ENCODE measurements around the gene ATF7.

The ATF7 gene

GRCh38 chr12:53492188-53492587 is 134.0 kb downstream of the ATF7 start:
- TF ChIP-seq CTCF (IDR thresholded peaks at IDR 0.05; ENCODE audit: insufficient read depth, low read length) = no peak
- no peak for TF ChIP-seq POLR2AphosphoS5 (IDR thresholded peaks at IDR 0.05; ENCODE audit: low read depth)
- no peak for TF ChIP-seq GABPA (IDR thresholded peaks at IDR 0.05; ENCODE audit: low read depth)
- TF ChIP-seq REST (IDR thresholded peaks at IDR 0.05; ENCODE audit: insufficient replicate concordance, low read depth) = no peak
- no peak for TF ChIP-seq SPI1 (IDR thresholded peaks at IDR 0.05; ENCODE audit: borderline replicate concordance, low read depth)
- Histone ChIP-seq H3K4me3 (replicated peaks; ENCODE audit: insufficient read depth, low read length) (no peak overlapping the region), H3K27me3 (ENCODE audit: insufficient read depth, poor library complexity, severe bottlenecking) (no peaks in the 10 kb centered on the region), H3K27ac (replicated peaks) (no peak overlapping the region)
- DNase-seq (ENCODE audit: low read depth in 1 of 2, low spot score in 1 of 2) = peak in 1 of 2 experiments; percentile 10

GRCh38 chr12:53489242-53489864 is 136.8 kb downstream of the ATF7 start:
- TF ChIP-seq POLR2AphosphoS5 (IDR thresholded peaks at IDR 0.05; ENCODE audit: low read depth) (no peak), CTCF (IDR thresholded peaks at IDR 0.05; ENCODE audit: insufficient read depth, low read length) (no peak), REST (IDR thresholded peaks at IDR 0.05; ENCODE audit: insufficient replicate concordance, low read depth) (no peak), GABPA (IDR thresholded peaks at IDR 0.05; ENCODE audit: low read depth) (no peak), SPI1 (IDR thresholded peaks at IDR 0.05; ENCODE audit: borderline replicate concordance, low read depth) (no peak)
- DNase-seq (ENCODE audit: low read depth in 1 of 2, low spot score in 1 of 2) = no peak
- H3K4me3 ChIP-seq (replicated peaks; ENCODE audit: insufficient read depth, low read length) = no peak overlapping the region
- no peak overlapping the region for H3K27ac ChIP-seq (replicated peaks)
- no peaks in the 10 kb centered on the region for H3K27me3 ChIP-seq (ENCODE audit: insufficient read depth, poor library complexity, severe bottlenecking)

- TF ChIP-seq SPI1 (IDR thresholded peaks at IDR 0.05; ENCODE audit: borderline replicate concordance, low read depth) = no peak
- TF ChIP-seq GABPA (IDR thresholded peaks at IDR 0.05; ENCODE audit: low read depth) = no peak
- TF ChIP-seq REST (IDR thresholded peaks at IDR 0.05; ENCODE audit: insufficient replicate concordance, low read depth) = no peak
- no peak for TF ChIP-seq CTCF (IDR thresholded peaks at IDR 0.05; ENCODE audit: insufficient read depth, low read length)
- no peak for TF ChIP-seq POLR2AphosphoS5 (IDR thresholded peaks at IDR 0.05; ENCODE audit: low read depth)
- no peak overlapping the region for H3K27ac ChIP-seq (replicated peaks)
- no peak for DNase-seq (ENCODE audit: low read depth in 1 of 2, low spot score in 1 of 2)
- no peak overlapping the region for H3K4me3 ChIP-seq (replicated peaks; ENCODE audit: insufficient read depth, low read length)
- no peaks in the 10 kb centered on the region for H3K27me3 ChIP-seq (ENCODE audit: insufficient read depth, poor library complexity, severe bottlenecking)
These were observed 139.3 kb downstream of the ATF7 start for GRCh38 chr12:53486736-53487487.

Data from HL-60 (cell line).